ENCODE results near the gene UVRAG.

- TF ChIP-seq POLR2A (IDR thresholded peaks at IDR 0.05): peak in 1 of 2 donors; percentile 66
- peak in 3 of 6 experiments; percentile 25 to 39 (median 32) for TF ChIP-seq CTCF (IDR thresholded peaks at IDR 0.05)
Observed at GRCh38 chr11:75768112-75768908, 46.7 kb upstream of the UVRAG start, which contains the start of gene DGAT2.
